Tibial artery (tissue), 4 donors: ENCODE measurements around the gene MPRIP.

ENCODE experiments used
- DNase-seq, 2 donors: peaks; one replicate each; pipeline ENCODE4 v3.0.0-alpha.2; 2019
- H3K27ac ChIP-seq, 2 donors: fragments of 200-600 bp; sonication (generic) in 1 of 2; 1 replicate in 1 of 2; 2 replicates in 1 of 2; pipeline ENCODE4 v1.5.1; 2018 to 2019; ENCODE audit warnings: mild to moderate bottlenecking in 1 of 2
- H3K27me3 ChIP-seq, 2 donors: fragments of 200-600 bp; sonication (generic) in 1 of 2; one replicate each; pipeline versions ENCODE4 v1.5.1 to v1.6.0; 2016 to 2019
- H3K36me3 ChIP-seq, 3 donors: fragments of 200-600 bp; sonication (generic) in 2 of 3; one replicate each; pipeline ENCODE4 v1.5.1; 2016 to 2019; ENCODE audit warnings: mild to moderate bottlenecking in 2 of 3
- H3K4me1 ChIP-seq, 4 donors: fragments of 200-600 bp; sonication (generic) in 2 of 4; 1 replicate in 3 of 4; 2 replicates in 1 of 4; pipeline ENCODE4 v1.5.1; 2016 to 2019
- H3K4me3 ChIP-seq, 2 donors: fragments of 200-600 bp; sonication (generic) in 1 of 2; 1 replicate in 1 of 2; 2 replicates in 1 of 2; pipeline ENCODE4 v1.5.1; 2018 to 2019; ENCODE audit warnings: mild to moderate bottlenecking in 2 of 2
- H3K9me3 ChIP-seq, 3 donors: fragments of 200-600 bp; sonication (generic) in 1 of 3; one replicate each; pipeline ENCODE4 v1.5.1; 2016 to 2019
- intact Hi-C: fragments of 100-400 bp; cut with DNase I; formaldehyde crosslinking; loops from one replicate; pipeline ENCODE4 v1.15.0; 2023; ENCODE audit warnings: low total_unique reads
- TF ChIP-seq, protein P1 (sequence below), 2 experiments: fragments of 200-600 bp in 1 of 2; fragments of 450-650 bp in 1 of 2; IDR thresholded peaks; one replicate each; pipeline ENCODE4 v1.5.1; 2017 to 2019; ENCODE audit warnings: antibody characterized with exemption in 2 of 2, mild to moderate bottlenecking in 1 of 2, moderate library complexity in 1 of 2

MPRIP gene

DNA sequence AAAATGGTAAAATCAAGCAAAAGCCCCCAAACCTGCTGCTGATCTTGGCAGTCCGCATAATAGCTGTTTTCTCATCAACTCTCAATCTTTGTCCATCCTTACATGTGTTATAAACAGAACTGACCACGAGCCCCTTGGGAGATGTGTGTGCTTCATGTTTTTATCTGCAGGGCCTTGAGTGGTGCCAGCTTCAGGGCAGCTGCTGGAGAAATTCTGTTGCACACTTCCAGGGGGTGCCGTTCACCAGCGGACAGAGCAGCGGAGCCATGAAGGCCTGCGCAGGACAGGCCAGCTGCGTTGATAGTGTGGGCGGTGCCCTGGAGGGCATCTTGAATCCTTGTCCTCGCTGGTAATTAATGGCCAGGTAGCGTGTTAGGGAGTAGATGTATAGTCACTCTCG lies 20.1 kb downstream of the MPRIP start:
- Histone ChIP-seq H3K36me3 (no peaks in the 10 kb centered on the region), H3K27ac (peak overlapping the region; percentile 85 to 92), H3K9me3 (no peaks in the 10 kb centered on the region), H3K4me1 (peaks cover 1 to 100% (median 74%) of the 10 kb centered on the region in 4 donors), H3K27me3 (no peaks in the 10 kb centered on the region), H3K4me3 (no peak overlapping the region)
- peak; percentile 55 to 74 for DNase-seq
- TF ChIP-seq, protein P1, sequence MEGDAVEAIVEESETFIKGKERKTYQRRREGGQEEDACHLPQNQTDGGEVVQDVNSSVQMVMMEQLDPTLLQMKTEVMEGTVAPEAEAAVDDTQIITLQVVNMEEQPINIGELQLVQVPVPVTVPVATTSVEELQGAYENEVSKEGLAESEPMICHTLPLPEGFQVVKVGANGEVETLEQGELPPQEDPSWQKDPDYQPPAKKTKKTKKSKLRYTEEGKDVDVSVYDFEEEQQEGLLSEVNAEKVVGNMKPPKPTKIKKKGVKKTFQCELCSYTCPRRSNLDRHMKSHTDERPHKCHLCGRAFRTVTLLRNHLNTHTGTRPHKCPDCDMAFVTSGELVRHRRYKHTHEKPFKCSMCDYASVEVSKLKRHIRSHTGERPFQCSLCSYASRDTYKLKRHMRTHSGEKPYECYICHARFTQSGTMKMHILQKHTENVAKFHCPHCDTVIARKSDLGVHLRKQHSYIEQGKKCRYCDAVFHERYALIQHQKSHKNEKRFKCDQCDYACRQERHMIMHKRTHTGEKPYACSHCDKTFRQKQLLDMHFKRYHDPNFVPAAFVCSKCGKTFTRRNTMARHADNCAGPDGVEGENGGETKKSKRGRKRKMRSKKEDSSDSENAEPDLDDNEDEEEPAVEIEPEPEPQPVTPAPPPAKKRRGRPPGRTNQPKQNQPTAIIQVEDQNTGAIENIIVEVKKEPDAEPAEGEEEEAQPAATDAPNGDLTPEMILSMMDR (IDR thresholded peaks at IDR 0.05): no peak
- intact Hi-C loops: no loop called here

DNA sequence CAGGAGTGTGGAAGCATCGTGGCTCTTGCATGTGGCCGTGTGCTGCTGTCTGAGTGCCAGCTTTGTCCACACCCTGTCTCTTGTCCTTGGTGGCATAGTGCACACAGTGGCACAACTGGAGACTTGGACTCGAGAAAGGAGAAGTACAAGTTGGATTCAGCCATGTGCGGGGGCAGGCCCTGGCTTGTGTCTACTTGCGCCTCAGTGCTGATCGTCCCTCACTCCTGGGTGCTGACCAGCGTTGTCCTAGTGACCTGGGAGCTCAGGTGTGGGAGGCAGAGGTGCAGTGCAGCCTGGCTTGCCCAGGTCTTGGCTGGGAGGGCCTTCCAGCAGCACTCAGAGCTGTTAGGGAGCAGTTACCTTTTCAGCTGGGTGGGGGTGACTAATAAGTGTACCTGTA lies 20.6 kb downstream of the MPRIP start:
- peak; percentile 28 to 73 for DNase-seq
- H3K27me3 ChIP-seq: no peaks in the 10 kb centered on the region
- H3K4me1 ChIP-seq: peaks cover 0 to 100% (median 70%) of the 10 kb centered on the region in 4 donors
- H3K4me3 ChIP-seq: no peak overlapping the region
- TF ChIP-seq, protein P1 (IDR thresholded peaks at IDR 0.05): no peak
- intact Hi-C loops: no loop called here
- peak overlapping the region; percentile 85 to 92 for H3K27ac ChIP-seq
- no peaks in the 10 kb centered on the region for H3K9me3 ChIP-seq
- H3K36me3 ChIP-seq: no peaks in the 10 kb centered on the region

DNA sequence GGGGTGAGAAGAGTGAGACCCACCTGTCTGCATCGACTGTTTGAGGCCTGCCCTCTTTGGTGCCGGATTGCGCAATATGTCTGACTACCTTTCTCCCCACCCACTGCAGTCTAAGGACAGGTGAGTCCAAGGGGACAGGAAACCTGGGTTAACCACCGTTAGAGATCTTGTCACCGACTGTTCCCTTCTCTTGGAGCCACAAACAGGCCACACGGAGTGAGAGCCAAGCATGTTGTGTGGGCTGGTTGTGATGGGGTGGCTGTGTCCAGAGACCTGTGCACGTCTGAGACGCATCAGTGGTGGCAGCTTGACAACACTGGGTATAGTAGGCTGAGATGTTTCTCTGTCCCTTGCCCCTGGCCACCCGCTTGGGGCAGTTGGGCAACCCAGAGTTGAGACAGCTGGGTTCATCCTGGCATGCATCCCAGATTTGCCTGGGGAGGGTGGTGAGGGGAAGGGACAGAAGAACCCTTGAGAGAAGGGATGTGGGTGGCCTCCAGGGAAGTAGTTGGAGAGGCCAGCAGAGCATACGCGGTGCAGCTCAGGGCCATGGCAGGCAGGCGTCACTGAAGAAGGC lies 21.4 kb downstream of the MPRIP start:
- intact Hi-C loops: no loop called here
- Histone ChIP-seq H3K27me3 (no peaks in the 10 kb centered on the region), H3K4me3 (no peak overlapping the region), H3K27ac (peak overlapping the region; percentile 85 to 92), H3K36me3 (no peaks in the 10 kb centered on the region), H3K4me1 (peaks cover 0 to 100% (median 63%) of the 10 kb centered on the region in 4 donors), H3K9me3 (no peaks in the 10 kb centered on the region)
- TF ChIP-seq, protein P1 (IDR thresholded peaks at IDR 0.05): no peak
- DNase-seq: peak; percentile 87 to 94

DNA sequence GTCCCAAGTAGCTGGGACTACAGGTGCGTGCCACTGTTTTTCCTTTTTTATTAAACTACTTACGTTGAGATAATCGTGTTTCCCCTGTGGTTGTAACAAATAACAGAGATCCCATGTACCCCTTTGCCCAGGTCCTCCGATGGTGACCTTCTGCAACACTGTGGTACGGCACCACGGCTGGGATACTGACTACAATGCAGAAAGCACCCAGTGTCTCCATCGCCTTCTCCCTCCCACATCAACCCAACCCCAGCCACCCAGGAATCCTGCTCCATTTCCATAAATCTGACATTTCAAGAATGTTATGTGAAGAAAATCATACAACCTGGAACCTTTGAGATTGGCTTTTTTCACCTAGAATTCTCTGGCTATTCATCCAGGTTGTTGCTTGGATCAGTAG lies 22.1 kb downstream of the MPRIP start:
- H3K9me3 ChIP-seq: no peaks in the 10 kb centered on the region
- intact Hi-C loops: no loop called here
- no peaks in the 10 kb centered on the region for H3K27me3 ChIP-seq
- peak overlapping the region; percentile 85 to 92 for H3K27ac ChIP-seq
- TF ChIP-seq, protein P1 (IDR thresholded peaks at IDR 0.05): no peak
- no peak overlapping the region for H3K4me3 ChIP-seq
- no peaks in the 10 kb centered on the region for H3K36me3 ChIP-seq
- DNase-seq: peak; percentile 11 to 25
- H3K4me1 ChIP-seq: peaks cover 0 to 98% (median 57%) of the 10 kb centered on the region in 4 donors

DNA sequence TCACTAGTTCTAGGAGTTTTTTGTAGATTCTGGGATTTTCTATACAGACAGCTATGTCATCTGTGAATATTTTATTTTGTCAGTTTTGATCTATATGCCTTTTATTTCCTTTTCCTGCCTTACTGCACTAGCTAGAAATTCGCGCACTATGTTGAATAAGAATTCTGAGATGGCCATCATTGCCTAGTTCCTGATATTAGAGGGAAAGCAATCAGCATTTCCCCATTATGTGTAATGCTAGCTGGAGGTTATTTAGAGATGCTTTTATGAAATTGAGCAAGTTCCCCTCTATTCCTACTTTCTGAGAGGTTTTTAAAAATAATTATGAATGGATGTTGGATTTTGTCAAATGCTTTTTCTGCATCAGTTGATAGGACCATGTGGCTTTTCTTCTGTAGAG lies 23.8 kb downstream of the MPRIP start:
- H3K9me3 ChIP-seq: no peaks in the 10 kb centered on the region
- TF ChIP-seq, protein P1 (IDR thresholded peaks at IDR 0.05): no peak
- DNase-seq: no peak
- peaks cover 0 to 98% (median 48%) of the 10 kb centered on the region in 4 donors for H3K4me1 ChIP-seq
- intact Hi-C loops: no loop called here
- H3K27ac ChIP-seq: peak overlapping the region in 1 of 2 donors; percentile 3
- H3K4me3 ChIP-seq: no peak overlapping the region
- no peaks in the 10 kb centered on the region for H3K36me3 ChIP-seq
- H3K27me3 ChIP-seq: no peaks in the 10 kb centered on the region
